Esophagus squamous epithelium (tissue), 4 donors: ENCODE data around the gene LRRC74A.

Source experiments
- POLR2A ChIP-seq, 4 donors: fragments of 450-650 bp; IDR thresholded peaks; one replicate each; pipeline ENCODE4 v1.6.1; 2017; ENCODE audit warnings: antibody characterized with exemption in 4 of 4, mild to moderate bottlenecking in 4 of 4, moderate library complexity in 3 of 4
- TF ChIP-seq, protein P1 (sequence below), 6 experiments: fragments of 450-650 bp in 4 of 6; fragments of 200-600 bp in 2 of 6; sonication (generic) in 2 of 6; IDR thresholded peaks; one replicate each; pipeline ENCODE4 v1.5.1; 2016 to 2019; ENCODE audit warnings: antibody characterized with exemption in 6 of 6, mild to moderate bottlenecking in 4 of 6, moderate library complexity in 4 of 6

GRCh38 chr14:76780875-76781647 lies 45.1 kb upstream of the LRRC74A start:
- TF ChIP-seq, protein P1, sequence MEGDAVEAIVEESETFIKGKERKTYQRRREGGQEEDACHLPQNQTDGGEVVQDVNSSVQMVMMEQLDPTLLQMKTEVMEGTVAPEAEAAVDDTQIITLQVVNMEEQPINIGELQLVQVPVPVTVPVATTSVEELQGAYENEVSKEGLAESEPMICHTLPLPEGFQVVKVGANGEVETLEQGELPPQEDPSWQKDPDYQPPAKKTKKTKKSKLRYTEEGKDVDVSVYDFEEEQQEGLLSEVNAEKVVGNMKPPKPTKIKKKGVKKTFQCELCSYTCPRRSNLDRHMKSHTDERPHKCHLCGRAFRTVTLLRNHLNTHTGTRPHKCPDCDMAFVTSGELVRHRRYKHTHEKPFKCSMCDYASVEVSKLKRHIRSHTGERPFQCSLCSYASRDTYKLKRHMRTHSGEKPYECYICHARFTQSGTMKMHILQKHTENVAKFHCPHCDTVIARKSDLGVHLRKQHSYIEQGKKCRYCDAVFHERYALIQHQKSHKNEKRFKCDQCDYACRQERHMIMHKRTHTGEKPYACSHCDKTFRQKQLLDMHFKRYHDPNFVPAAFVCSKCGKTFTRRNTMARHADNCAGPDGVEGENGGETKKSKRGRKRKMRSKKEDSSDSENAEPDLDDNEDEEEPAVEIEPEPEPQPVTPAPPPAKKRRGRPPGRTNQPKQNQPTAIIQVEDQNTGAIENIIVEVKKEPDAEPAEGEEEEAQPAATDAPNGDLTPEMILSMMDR (IDR thresholded peaks at IDR 0.05) = no peak
- no peak for TF ChIP-seq POLR2A (IDR thresholded peaks at IDR 0.05)
